Measurements from ENCODE around the gene DMD.

DNA sequence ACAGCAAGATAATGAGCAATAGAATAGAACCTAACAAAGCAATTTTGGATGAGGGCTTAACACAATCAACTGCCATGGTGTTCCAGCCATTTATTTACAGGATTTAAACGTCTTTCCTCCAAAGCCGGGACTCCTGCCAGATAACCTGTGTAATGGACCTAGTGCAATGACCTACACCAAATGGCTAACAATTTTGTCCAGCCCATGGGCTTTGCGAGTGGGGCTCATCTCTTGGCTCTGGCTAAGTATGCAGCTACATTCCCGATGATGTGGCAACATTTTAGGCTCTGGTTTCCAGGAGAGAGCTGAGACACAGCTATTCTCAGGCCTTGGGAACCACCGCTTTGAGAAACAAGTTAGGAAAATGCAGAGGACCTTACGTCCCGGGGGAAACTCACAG is 1317.2 kb downstream of the DMD start:
- TF ChIP-seq, protein P1, sequence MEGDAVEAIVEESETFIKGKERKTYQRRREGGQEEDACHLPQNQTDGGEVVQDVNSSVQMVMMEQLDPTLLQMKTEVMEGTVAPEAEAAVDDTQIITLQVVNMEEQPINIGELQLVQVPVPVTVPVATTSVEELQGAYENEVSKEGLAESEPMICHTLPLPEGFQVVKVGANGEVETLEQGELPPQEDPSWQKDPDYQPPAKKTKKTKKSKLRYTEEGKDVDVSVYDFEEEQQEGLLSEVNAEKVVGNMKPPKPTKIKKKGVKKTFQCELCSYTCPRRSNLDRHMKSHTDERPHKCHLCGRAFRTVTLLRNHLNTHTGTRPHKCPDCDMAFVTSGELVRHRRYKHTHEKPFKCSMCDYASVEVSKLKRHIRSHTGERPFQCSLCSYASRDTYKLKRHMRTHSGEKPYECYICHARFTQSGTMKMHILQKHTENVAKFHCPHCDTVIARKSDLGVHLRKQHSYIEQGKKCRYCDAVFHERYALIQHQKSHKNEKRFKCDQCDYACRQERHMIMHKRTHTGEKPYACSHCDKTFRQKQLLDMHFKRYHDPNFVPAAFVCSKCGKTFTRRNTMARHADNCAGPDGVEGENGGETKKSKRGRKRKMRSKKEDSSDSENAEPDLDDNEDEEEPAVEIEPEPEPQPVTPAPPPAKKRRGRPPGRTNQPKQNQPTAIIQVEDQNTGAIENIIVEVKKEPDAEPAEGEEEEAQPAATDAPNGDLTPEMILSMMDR (IDR thresholded peaks at IDR 0.05) = no peak
- no peak for TF ChIP-seq POLR2AphosphoS5 (IDR thresholded peaks at IDR 0.05)
- no peak for TF ChIP-seq POLR2A (IDR thresholded peaks at IDR 0.05)
- TF ChIP-seq EP300 (IDR thresholded peaks at IDR 0.05) = no peak

Measured in sigmoid colon (tissue), 4 donors.